IPS-18c (cell line): ENCODE measurements around the gene KLK14.

ENCODE experiments used
- H3K4me3 ChIP-seq: 2 replicates; pipeline ENCODE4 v1.7.0; 2013; ENCODE audit warnings: low read depth, mild to moderate bottlenecking, low read length, moderate library complexity; ENCODE audit not compliant: insufficient read depth
- H3K9me3 ChIP-seq: one replicate; pipeline ENCODE4 v1.6.1; 2013; ENCODE audit warnings: mild to moderate bottlenecking, low read length, moderate library complexity; ENCODE audit not compliant: control insufficient read depth, insufficient read depth

KLK14 gene

DNA sequence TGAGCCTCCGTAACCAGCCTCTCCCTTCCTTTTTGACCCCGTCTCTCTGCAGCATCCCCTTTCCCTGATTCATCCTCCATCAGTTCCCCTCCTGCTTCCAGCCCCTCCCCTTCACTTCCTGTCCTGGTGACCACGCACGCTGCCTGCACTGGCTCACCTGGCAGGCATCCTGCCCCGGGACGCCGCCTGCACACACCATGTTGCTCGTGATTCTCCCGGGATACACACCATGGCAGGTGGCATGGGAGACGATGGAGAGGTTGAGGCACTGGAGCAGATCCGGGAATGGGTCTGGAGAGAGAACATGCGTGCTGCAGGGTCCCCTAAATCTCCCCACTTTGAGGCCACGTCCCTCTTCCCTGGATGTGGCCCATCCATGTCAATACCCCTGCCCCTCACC is 52.1 kb downstream of the KLK14 start:
- no peak overlapping the region for H3K4me3 ChIP-seq
- H3K9me3 ChIP-seq = no peaks in the 10 kb centered on the region

DNA sequence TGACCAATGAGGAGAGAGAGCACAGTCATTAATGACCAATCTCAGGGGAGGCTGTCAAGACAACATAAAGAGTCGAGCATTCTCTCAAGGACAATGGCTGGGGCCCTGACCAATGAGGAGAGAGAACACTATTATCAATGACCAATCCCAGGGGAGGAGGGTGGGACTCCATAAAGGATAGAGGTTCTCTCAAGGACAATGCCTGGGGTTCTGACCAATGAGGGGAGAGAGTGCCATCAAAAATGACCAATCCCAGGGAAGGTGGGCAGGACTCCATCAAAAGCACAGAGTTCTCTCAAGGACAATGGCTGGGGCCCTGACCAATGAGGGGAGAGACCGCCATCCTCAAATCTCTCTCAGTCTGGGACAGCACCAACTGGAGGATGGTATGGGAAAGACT is 53.0 kb downstream of the KLK14 start:
- Histone ChIP-seq H3K9me3 (no peaks in the 10 kb centered on the region), H3K4me3 (no peak overlapping the region)
